ENCODE data around the gene ORM1.
"Not testable (repeated sequence)": the region's sequence is repeated elsewhere in the genome, so short reads cannot be mapped to it uniquely, and the experiment has no call there.

Gene ORM1

GRCh38 chr9:114304416-114305188 is 18.3 kb upstream of the ORM1 start:
- no peak for DNase-seq (ENCODE audit: low read depth in 2 of 2, low spot score in 1 of 2)

GRCh38 chr9:114307899-114308267 is 15.0 kb upstream of the ORM1 start:
- DNase-seq (ENCODE audit: low read depth in 2 of 2, low spot score in 1 of 2) = no peak

- DNase-seq (ENCODE audit: low read depth in 2 of 2, low spot score in 1 of 2) = no peak
Measured at GRCh38 chr9:114308361-114308950, 14.4 kb upstream of the ORM1 start.

GRCh38 chr9:114309096-114309495 is 13.8 kb upstream of the ORM1 start:
- no peak for DNase-seq (ENCODE audit: low read depth in 2 of 2, low spot score in 1 of 2)

- no peak for DNase-seq (ENCODE audit: low read depth in 2 of 2, low spot score in 1 of 2)
Measured at GRCh38 chr9:114310471-114311450, 12.1 kb upstream of the ORM1 start.

- DNase-seq (ENCODE audit: low read depth in 2 of 2, low spot score in 1 of 2) = no peak
Measured at GRCh38 chr9:114311571-114312512, 11.1 kb upstream of the ORM1 start.

- DNase-seq (ENCODE audit: low read depth in 2 of 2, low spot score in 1 of 2) = no peak
Measured at GRCh38 chr9:114312513-114312875, 10.4 kb upstream of the ORM1 start.

GRCh38 chr9:114313186-114313585 is 9.7 kb upstream of the ORM1 start:
- DNase-seq (ENCODE audit: low read depth in 2 of 2, low spot score in 1 of 2) = no peak

- no peak for DNase-seq (ENCODE audit: low read depth in 2 of 2, low spot score in 1 of 2)
Measured at GRCh38 chr9:114314256-114314867, 8.5 kb upstream of the ORM1 start.

GRCh38 chr9:114314881-114315722 is 7.8 kb upstream of the ORM1 start:
- DNase-seq (ENCODE audit: low read depth in 2 of 2, low spot score in 1 of 2) = no peak

- DNase-seq (ENCODE audit: low read depth in 2 of 2, low spot score in 1 of 2) = no peak
Measured at GRCh38 chr9:114315723-114316363, 7.1 kb upstream of the ORM1 start.

- DNase-seq (ENCODE audit: low read depth in 2 of 2, low spot score in 1 of 2) = no peak
Measured at GRCh38 chr9:114316605-114317230, 6.2 kb upstream of the ORM1 start.

- DNase-seq (ENCODE audit: low read depth in 2 of 2, low spot score in 1 of 2) = no peak
Measured at GRCh38 chr9:114317665-114318357, 5.1 kb upstream of the ORM1 start.

GRCh38 chr9:114318416-114318815 is 4.5 kb upstream of the ORM1 start:
- no peak for DNase-seq (ENCODE audit: low read depth in 2 of 2, low spot score in 1 of 2)

- DNase-seq (ENCODE audit: low read depth in 2 of 2, low spot score in 1 of 2) = no peak
Measured at GRCh38 chr9:114319147-114319546, 3.8 kb upstream of the ORM1 start.

GRCh38 chr9:114320710-114321109 is 2.2 kb upstream of the ORM1 start:
- not testable (repeated sequence) for DNase-seq (ENCODE audit: low read depth in 2 of 2, low spot score in 1 of 2)

GRCh38 chr9:114321759-114322158 is 1.1 kb upstream of the ORM1 start:
- DNase-seq (ENCODE audit: low read depth in 2 of 2, low spot score in 1 of 2) = no peak
